GM19351 (cell line): Measurements from ENCODE around the gene CNTNAP5.

Experiments used
- ATAC-seq: cut with Tn5 transposase; IDR thresholded peaks from one replicate; pipeline ENCODE4 v1.9.1; 2021; ENCODE audit warnings: mild to moderate bottlenecking, moderate library complexity; ENCODE audit not compliant: unreplicated experiment

Gene CNTNAP5

GRCh38 chr2:124151691-124152090, 126.6 kb downstream of the CNTNAP5 start:
- ATAC-seq = no peak

- no peak for ATAC-seq
These were observed 128.6 kb downstream of the CNTNAP5 start for GRCh38 chr2:124153713-124154112.

GRCh38 chr2:124159166-124159565, 134.1 kb downstream of the CNTNAP5 start:
- ATAC-seq = no peak

- no peak for ATAC-seq
These were observed 136.5 kb downstream of the CNTNAP5 start for GRCh38 chr2:124161542-124161941.

- no peak for ATAC-seq
These were observed 137.2 kb downstream of the CNTNAP5 start for GRCh38 chr2:124162256-124162655.

- no peak for ATAC-seq
These were observed 138.8 kb downstream of the CNTNAP5 start for GRCh38 chr2:124163840-124164239.

- ATAC-seq = no peak
These were observed 140.6 kb downstream of the CNTNAP5 start for GRCh38 chr2:124165698-124166097.

GRCh38 chr2:124171472-124172063, 146.5 kb downstream of the CNTNAP5 start:
- no peak for ATAC-seq

GRCh38 chr2:124178719-124179118, 153.6 kb downstream of the CNTNAP5 start:
- ATAC-seq = no peak

- no peak for ATAC-seq
These were observed 155.5 kb downstream of the CNTNAP5 start for GRCh38 chr2:124180635-124181034.

- ATAC-seq = no peak
These were observed 161.7 kb downstream of the CNTNAP5 start for GRCh38 chr2:124186801-124187200.

- no peak for ATAC-seq
These were observed 162.9 kb downstream of the CNTNAP5 start for GRCh38 chr2:124187948-124188347.

- ATAC-seq = no peak
These were observed 168.6 kb downstream of the CNTNAP5 start for GRCh38 chr2:124193706-124194105.

- no peak for ATAC-seq
These were observed 176.6 kb downstream of the CNTNAP5 start for GRCh38 chr2:124201713-124202112.

- ATAC-seq = no peak
These were observed 184.4 kb downstream of the CNTNAP5 start for GRCh38 chr2:124209441-124209840.

- ATAC-seq = no peak
These were observed 186.4 kb downstream of the CNTNAP5 start for GRCh38 chr2:124211461-124211860.

- no peak for ATAC-seq
These were observed 189.0 kb downstream of the CNTNAP5 start for GRCh38 chr2:124213977-124214587.

GRCh38 chr2:124246170-124246569, 221.1 kb downstream of the CNTNAP5 start:
- ATAC-seq = no peak

- ATAC-seq = no peak
These were observed 223.3 kb downstream of the CNTNAP5 start for GRCh38 chr2:124248386-124248785.

- no peak for ATAC-seq
These were observed 225.3 kb downstream of the CNTNAP5 start for GRCh38 chr2:124250433-124250832.

GRCh38 chr2:124254621-124255020, 229.5 kb downstream of the CNTNAP5 start:
- no peak for ATAC-seq

- ATAC-seq = no peak
These were observed 232.0 kb downstream of the CNTNAP5 start for GRCh38 chr2:124257120-124257519.
